HG03159 (cell line): Measurements from ENCODE around the gene SLC25A19.
A peak's percentile ranks its signal among the peaks of the same experiment; 100 is the strongest.

Experiments used
- ATAC-seq: cut with Tn5 transposase; IDR thresholded peaks from one replicate; pipeline ENCODE4 v1.9.1; 2021; ENCODE audit warnings: mild to moderate bottlenecking, moderate library complexity; ENCODE audit not compliant: unreplicated experiment

SLC25A19 gene

DNA sequence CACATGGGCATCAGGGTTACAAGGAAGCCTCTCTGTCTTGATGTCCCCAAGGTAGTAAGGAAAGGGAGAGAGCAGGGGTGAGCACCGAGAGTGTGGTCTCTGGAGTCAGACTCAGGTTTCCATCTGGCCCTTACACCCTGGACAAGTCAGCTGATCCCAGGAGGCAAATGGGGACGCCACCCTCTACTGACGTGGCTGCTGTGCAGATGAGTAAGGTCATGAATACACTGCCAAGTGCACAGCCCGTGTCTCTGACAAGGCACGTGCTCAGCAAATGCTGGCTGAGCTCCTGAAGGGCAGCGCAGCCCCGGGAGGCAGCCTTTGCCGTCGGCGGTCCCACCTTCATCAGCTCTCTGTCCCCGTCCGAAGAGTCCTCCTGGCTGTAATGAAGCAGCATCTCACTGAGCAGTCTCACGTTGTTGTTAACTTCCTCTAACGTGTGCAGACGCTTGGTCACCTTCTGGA lies 47.2 kb downstream of the SLC25A19 start:
- no peak for ATAC-seq

DNA sequence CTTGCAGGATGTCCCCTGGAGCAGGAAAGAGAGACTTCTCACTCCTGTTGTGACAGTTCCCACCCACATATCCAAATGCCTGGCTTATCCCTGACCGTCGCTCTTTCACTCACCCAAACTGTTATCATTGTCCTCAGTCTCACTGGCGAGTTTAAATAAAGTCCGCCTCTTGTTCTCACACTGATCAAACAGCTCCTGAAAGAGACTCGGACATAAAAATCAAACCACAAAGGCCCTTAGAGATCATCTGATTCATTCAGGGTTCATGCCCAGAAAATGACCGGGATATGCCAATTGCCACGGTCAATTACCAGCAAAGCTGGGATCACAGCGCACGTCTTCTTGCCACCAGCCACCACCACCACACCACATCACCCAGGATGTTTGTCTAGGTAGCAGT lies 47.7 kb downstream of the SLC25A19 start:
- ATAC-seq, result no peak

DNA sequence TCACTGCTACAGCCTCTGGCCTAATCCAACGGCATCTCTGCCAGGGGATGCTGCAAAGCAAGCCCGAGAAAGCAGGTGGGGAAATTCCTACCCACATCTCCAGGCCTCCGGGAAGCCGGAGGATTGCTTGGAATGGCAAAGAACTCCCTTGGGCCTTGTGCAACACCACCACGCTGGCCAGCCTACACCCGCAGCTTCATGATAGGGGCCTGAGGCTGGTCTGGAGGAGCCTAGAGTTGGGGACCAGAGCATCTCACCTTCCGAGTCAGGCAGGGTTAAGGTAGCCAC lies 48.1 kb downstream of the SLC25A19 start:
- no peak for ATAC-seq

DNA sequence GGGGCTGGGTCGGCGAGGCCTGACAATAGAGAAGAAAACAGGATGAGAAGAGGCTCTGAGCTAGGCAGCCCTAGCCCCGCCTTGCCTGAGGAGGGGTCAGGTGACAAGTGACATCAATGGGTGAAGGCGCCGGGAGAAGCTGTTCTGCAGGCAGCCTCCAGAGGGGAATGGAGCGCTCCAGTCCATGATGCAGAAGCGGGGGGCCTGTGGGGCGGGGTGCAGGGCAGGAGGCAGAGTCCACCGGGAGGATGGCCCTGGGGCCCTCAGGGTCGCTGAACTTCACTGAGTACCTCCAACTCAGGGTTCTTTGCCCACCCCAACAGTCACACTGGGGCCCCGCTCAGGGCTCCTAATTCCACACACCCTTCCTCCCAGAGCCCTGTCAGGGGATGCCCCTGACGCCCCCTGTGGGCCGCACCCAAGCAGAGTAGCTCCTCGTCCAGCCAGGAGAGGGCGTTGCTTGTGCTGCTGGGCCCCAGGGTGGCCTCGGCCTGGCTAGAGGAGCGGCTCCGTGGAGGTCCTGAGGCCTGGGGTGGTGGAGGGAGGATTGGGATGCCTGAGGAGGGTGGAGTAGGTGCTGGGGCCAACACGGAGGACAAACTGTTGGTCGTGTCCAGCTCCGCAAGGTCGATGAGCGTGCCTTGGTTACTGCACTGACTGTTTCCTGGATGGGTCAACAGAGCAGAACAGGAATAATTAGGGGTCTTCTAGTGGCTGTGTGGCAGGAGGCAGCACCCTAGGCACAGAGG lies 48.7 kb downstream of the SLC25A19 start:
- ATAC-seq, result no peak

DNA sequence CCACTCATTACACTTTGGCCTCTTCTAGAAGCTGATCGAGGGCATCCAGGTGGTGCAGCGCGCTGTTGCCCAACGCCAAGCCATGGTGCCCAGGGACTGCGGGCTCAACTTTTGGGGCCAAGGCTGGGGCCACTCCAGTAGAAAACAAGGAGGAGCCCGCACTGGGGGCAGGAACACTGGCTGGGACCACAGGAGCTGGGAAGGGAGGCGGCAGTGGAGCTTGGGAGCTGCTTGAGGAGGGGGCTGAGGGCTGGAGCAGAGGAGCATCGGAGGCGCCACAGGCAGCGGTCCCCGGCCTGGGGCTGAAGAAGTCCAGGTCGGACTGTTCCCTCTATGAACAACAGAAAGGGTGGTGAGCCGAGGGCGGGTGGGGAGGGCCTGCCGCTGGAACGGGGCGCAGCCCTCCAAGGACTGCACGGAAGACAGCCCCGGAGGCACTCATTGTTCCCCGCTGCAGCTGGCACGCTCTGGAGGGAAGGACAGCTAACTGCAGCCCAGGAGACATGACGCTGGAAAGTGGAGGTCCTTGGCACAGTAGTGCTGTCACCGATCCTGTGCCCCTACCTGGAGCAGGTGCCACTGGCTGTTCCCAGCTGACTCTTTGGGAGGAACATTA lies 49.3 kb downstream of the SLC25A19 start:
- no peak for ATAC-seq

DNA sequence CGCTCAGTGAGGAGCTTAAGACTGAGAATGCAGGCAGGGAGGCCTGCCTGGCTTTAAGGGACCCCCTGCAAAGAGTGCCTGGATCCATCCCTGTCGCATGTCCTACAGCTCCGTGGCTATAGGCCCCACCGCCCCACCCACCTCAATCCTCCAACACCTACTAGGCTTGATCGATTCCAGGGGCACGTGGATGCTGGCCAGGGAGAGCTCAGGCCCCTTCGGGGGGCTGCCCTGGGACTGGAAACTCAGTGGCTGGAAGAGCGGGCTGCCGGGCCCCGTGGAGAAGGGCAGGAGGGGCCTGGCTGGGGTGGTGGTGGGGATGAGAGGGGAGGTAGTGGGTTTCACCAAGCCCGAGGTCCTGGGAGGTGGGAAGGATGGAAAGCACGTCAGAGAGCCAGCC lies 50.0 kb downstream of the SLC25A19 start:
- ATAC-seq, result no peak

DNA sequence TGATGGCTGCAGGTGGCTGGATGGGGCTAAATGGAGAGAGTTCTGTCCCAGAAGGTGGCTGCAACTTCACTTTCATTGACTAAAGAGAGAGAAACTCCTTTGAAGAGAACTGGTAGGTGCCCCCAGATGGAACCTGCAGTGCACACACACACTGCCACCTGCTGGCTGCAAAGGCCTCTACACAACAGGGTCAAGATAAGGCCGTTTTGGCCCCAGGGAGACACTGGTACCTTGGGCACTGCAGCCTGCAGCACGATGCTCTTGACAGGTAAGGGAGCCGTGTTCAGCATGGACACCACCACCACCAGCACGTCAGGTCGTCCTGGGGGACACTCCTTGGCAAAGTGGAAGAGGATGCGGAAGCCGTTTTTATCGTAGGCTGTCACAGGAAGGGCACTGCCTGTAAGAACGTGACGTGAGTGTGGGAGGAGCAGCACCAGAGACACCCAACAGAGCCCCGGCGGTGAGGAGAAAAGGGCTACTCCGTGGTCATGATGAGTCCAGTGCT lies 50.5 kb downstream of the SLC25A19 start:
- ATAC-seq, result peak; percentile 55

DNA sequence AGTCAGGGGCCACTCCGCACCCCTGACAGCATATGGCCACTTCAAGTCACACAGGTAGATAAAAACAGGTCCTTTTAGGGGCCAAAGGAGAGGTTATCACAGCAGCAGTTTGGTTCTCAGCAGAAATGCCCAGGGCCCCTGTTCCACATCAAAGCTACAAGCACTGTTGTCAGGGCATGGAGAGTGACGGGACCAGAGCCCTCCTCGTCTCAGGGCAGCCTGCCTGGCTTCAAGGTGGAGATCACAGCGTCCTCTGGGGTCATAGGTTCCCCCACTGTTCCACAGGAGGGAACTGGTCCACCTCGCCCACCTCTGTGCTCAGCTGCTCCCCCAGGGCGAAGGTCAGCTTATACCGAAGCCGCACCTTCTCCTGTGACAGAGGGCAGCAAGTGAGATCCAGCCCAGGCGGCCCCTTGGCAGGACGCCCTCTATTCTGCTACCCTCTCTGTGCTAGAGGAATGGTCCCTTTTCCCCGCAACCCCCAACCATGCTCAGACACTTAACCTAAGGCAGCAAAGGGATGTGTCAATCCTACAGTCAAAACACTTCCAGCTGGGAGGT lies 51.1 kb downstream of the SLC25A19 start:
- ATAC-seq, result no peak

DNA sequence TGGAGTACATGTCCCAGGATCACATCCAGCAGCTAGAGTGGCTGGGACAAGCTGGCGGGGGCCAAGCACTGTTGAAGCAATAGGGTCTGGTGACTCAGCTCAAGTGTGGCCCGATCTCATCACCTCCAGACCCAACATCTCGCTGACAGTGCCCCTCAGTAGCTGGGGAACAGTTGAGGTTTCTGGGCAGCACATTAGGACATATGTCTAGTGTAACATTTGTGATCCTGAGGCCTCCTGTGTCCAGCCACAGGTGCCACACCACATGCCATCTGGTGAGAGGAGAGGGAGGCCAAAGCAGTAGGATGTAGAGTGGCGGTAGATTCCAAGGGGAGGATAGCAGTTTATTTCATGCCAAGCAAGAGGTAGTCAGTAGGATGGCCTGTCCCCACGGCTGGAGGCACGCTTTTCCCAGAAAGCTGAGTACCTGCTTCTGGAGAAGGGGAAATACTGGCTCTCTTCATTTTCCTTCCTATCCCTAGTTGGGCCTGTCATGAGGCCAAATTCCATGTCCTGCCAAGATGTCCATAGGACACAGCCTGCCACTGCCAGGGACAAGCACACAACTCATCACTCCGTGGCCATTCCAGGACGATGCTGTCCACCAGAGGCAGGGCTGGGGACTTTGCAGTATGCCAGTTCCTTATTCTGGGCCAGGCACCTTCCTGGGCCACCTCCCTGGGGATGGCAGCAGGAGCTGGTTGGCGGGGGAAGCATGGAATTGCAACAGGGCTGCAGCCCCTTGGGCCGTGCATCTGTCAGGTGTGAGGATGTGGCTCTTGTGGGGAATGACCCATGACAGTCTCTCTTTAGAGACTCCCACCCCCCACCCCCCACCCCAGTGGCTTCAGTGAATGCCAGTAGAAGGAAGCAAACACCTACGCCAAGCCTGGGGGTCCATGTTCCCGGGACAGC lies 51.9 kb downstream of the SLC25A19 start:
- no peak for ATAC-seq

DNA sequence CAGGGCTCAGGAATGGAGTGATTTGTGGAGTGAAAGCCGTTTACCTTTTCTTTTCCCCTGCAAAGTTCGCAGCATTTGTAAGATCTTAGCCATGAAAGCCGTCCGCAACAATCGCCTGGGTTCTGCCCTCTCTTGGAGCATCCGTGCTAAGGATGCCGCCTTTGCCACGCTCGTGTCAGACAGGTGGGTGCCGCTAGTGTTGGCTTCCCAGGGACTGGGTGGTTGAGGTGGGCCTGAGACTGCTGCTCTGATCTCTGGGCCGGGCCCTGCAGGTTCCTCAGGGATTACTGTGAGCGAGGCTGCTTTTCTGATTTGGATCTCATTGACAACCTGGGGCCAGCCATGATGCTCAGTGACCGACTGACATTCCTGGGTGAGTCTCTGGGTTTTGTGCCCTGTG lies 56.4 kb downstream of the SLC25A19 start:
- ATAC-seq, result no peak

DNA sequence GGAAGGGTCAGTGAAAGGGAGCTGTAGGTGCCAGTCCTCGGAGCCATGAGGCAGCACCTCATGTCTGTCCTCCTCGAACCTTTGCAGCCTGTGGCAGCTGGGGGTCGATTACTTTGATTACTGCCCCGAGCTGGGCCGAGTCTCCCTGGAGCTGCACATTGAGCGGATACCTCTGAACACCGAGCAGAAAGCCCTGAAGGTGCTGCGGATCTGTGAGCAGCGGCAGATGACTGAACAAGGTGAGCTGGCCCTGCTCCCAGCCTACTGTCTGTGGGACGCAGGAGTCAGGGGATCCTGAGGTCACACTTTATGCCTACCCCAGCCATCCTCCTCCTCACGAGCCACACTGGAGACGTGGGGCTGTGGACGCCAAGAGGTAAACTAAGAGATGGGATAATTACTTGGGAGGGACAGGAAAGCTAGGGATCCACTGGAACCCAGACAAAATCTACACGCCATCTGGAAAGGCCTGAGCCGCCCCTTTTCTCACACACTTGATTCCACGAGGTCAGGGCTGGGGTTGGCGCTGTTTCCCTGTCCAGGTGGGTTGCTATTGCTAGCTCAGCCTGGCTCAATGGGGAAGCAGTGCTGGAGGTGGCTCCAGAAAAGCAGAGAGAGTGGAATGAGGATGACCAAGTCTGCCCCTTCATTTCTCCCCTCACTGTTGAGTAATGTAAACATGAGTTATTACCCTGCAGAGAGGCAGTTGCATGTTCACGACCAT lies 57.3 kb downstream of the SLC25A19 start:
- no peak for ATAC-seq

DNA sequence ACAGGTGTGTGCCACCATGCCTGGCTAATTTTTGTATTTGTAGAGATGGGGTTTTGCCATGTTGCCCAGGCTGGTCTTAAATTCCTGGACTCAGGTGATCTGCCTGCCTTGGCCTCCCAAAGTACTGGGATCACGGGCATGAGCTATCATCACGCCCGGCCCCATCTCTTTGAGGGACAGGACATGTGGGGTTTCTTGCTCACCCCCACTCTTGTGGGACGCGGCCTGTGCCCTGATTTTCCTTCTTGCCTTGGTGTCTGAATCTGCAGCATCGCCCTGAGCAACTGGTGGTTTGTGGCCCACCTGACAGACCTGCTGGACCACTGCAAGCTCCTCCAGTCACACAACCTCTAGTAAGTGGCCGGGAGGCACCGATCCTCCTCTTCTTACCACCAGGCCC lies 58.2 kb downstream of the SLC25A19 start:
- ATAC-seq, result no peak

DNA sequence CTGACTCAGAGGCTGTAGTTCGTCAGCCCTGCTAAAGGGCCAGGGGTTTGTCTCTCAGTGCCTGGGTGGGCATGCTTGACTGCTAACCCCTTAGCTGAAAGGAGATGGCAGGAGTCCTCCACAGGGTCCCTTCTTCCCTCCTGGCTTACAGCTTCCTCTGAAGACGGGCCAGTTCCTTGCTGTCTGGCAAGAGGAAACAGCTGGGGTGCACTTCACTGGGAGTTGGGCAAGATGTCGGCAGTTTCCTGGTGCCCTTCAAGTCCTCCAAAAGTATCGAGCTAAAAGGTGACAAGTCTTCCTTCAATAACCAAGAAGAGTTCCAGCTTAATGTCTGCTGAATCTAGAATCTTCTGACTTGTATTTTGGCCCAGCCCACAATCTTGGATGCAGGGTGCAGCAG lies 60.4 kb downstream of the SLC25A19 start:
- ATAC-seq, result no peak

DNA sequence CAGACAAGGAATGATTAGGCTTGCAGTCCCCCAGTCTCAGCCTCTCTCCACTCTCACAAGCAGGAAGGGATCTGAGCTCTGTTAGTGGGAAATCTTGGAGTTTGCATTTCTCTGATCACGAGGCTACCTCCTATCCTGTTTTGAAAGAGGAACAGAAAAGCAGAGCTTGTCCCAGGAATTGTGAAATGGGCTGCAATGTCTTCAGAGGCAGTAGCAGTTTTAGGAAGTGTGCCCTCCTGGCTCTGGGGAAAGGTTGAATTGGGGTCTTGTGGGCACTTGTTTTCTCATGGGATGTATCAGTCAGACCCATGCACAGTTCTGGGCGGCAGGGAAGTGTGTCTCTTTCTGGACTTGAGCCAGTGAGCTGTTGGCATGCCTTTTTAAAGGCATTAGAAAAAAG lies 60.9 kb downstream of the SLC25A19 start:
- ATAC-seq, result no peak

DNA sequence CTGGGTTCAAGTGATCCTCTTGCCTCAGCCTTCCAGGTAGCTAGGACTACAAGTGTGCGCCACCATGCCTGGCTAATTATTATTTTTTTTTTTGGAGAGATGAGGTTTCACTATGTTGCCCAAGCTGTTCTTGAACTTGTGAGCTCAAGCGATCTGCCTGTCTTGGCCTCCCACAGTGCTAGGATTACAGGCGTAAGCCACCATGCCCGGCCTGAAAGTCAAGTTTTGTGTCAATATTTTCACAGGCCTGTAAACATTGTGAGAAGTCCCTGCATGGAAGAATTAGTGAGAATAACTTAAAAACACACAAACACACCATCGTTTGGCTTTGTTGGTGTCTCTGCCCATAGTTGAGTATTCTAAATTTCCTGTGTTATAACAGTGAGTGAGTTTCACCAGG lies 61.5 kb downstream of the SLC25A19 start:
- no peak for ATAC-seq

DNA sequence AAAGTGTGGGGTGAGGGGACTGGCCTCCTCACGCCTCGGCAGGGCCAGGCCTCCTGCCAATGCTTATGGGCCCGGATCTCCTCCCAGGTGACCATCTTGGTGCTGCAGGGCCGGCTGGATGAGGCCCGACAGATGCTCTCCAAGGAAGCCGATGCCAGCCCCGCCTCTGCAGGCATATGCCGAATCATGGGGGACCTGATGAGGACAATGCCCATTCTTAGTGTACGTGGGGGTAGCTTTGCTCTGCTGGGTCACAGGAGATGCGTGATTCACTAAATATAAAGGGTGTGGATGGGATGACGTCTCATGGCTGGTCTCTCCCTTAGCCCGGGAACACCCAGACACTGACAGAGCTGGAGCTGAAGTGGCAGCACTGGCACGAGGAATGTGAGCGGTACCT lies 64.2 kb downstream of the SLC25A19 start:
- no peak for ATAC-seq
